ENCODE data around the gene OTUD6A.
"Not testable (repeated sequence)": the region's sequence is repeated elsewhere in the genome, so short reads cannot be mapped to it uniquely, and the experiment has no call there.

OTUD6A gene

GRCh38 chrX:70049406-70049805, 12.9 kb upstream of the OTUD6A start:
- no peak for DNase-seq

- no peak for DNase-seq
These were observed 12.3 kb upstream of the OTUD6A start, which contains the start of gene AWAT2 for GRCh38 chrX:70049925-70050324. TSS of gene AWAT2 (minus strand) at chrX:70049938. CDS start at chrX:70049932, 6 bp downstream.

GRCh38 chrX:70052895-70053615, 9.2 kb upstream of the OTUD6A start:
- DNase-seq, result no peak

- DNase-seq, result no peak
These were observed 7.9 kb upstream of the OTUD6A start for GRCh38 chrX:70054391-70054790.

- DNase-seq, result no peak
These were observed 799 bp downstream of the OTUD6A start for GRCh38 chrX:70062961-70063550.

- DNase-seq, result no peak
These were observed 4.4 kb downstream of the OTUD6A start for GRCh38 chrX:70066646-70067045.

- no peak for DNase-seq
These were observed 17.0 kb downstream of the OTUD6A start for GRCh38 chrX:70079297-70079696.

GRCh38 chrX:70079870-70080269, 17.6 kb downstream of the OTUD6A start:
- DNase-seq, result no peak

- DNase-seq, result no peak
These were observed 20.5 kb downstream of the OTUD6A start for GRCh38 chrX:70082723-70083122.

- no peak for DNase-seq
These were observed 22.5 kb downstream of the OTUD6A start for GRCh38 chrX:70084592-70085240.

- no peak for DNase-seq
These were observed 25.8 kb downstream of the OTUD6A start for GRCh38 chrX:70087857-70088630.

GRCh38 chrX:70088751-70089150, 26.5 kb downstream of the OTUD6A start:
- DNase-seq, result no peak

GRCh38 chrX:70089604-70090297, 27.5 kb downstream of the OTUD6A start:
- no peak for DNase-seq

- no peak for DNase-seq
These were observed 30.0 kb downstream of the OTUD6A start for GRCh38 chrX:70092247-70092646.

GRCh38 chrX:70096052-70096451, 33.8 kb downstream of the OTUD6A start:
- no peak for DNase-seq

GRCh38 chrX:70105229-70105628, 43.0 kb downstream of the OTUD6A start:
- no peak for DNase-seq

- DNase-seq, result not testable (repeated sequence)
These were observed 49.3 kb downstream of the OTUD6A start for GRCh38 chrX:70111436-70112026.
